ENCODE data around the gene KMT2B. TPM values are rescaled to one million over a fixed set of nuclear protein-coding genes. Genes with fewer than 3 reads are reported as not detected.

The KMT2B gene
- total and polyA plus RNA-seq, 2 donors (not counting 1 experiment from before 2014, with no cell fraction given): 85.6 to 96.9 TPM

- Histone ChIP-seq H3K79me2 (ENCODE audit: control insufficient read depth, insufficient read depth, low read length) (peaks cover 42% of the 10 kb centered on the region), H3K4me3 (ENCODE audit: control extremely low read depth in 1 of 5, extremely low read depth in 1 of 5, insufficient read depth in 1 of 5, low read depth in 2 of 5, low read length in 4 of 5) (no peak overlapping the region), H3K9ac (ENCODE audit: low read length) (no peak overlapping the region), H3K27me3 (replicated peaks in 1 of 4; ENCODE audit: control extremely low read depth in 1 of 4, control insufficient read depth in 3 of 4, insufficient read depth in 4 of 4, low read length in 3 of 4) (no peaks in the 10 kb centered on the region), H3K36me3 (replicated peaks in 1 of 2; ENCODE audit: control extremely low read depth in 1 of 2, control insufficient read depth in 1 of 2, extremely low read depth in 1 of 2, insufficient read depth in 2 of 2, low read length in 1 of 2) (peaks cover 5 to 82% of the 10 kb centered on the region in 2 experiments), H4K20me1 (ENCODE audit: control insufficient read depth, insufficient read depth, low read length, poor library complexity, severe bottlenecking) (peaks cover 42% of the 10 kb centered on the region), H3K4me1 (ENCODE audit: control insufficient read depth in 2 of 2, insufficient read depth in 2 of 2, low read length in 2 of 2) (peaks cover 7 to 13% of the 10 kb centered on the region in 2 donors), H2AFZ (ENCODE audit: insufficient read depth, low read depth, low read length, poor library complexity, severe bottlenecking) (no peak overlapping the region), H3K27ac (ENCODE audit: low read length in 2 of 2) (no peak overlapping the region), H3K4me2 (replicated peaks; ENCODE audit: low read depth, low read length, poor library complexity, severe bottlenecking) (no peak overlapping the region), H3K9me3 (ENCODE audit: control extremely low read depth in 1 of 3, control insufficient read depth in 2 of 3, insufficient read depth in 1 of 3, low read length in 2 of 3) (no peaks in the 10 kb centered on the region)
- Mint-ChIP-seq H3K27ac (no peak overlapping the region), H3K4me1 (peaks cover 19% of the 10 kb centered on the region), H3K9me3 (ENCODE audit: insufficient read depth) (no peaks in the 10 kb centered on the region), H3K27me3 (no peaks in the 10 kb centered on the region), H3K4me3 (no peak overlapping the region)
- POLR2A ChIA-PET: interaction anchor here (0.7 kb wide), 1 partner anchor 8 kb away, joined by 3 read pairs; no protein-coding TSS in a partner anchor
- CTCF ChIA-PET: interaction anchor here (1.0 kb wide), 1 partner anchor 8 kb away, joined by 4 read pairs; no protein-coding TSS in a partner anchor
- no peak for TF ChIP-seq CTCF (IDR thresholded peaks at IDR 0.05)
- no peak for TF ChIP-seq EZH2 (IDR thresholded peaks at IDR 0.05; ENCODE audit: borderline replicate concordance, insufficient read depth, low read depth, low read length, poor library complexity, severe bottlenecking)
- intact Hi-C loops (cut with micrococcal nuclease): no loop called here
- 100% methylated on average over 22 of the region's 25 CpGs for WGBS (ENCODE audit: insufficient coverage)
- ATAC-seq (ENCODE audit: low read depth): no peak
- no peak for DNase-seq
Measured at GRCh38 chr19:35732540-35733179, 14.9 kb downstream of the KMT2B start.
